ENCODE measurements around the gene GRB7.

- TF ChIP-seq, protein P1, sequence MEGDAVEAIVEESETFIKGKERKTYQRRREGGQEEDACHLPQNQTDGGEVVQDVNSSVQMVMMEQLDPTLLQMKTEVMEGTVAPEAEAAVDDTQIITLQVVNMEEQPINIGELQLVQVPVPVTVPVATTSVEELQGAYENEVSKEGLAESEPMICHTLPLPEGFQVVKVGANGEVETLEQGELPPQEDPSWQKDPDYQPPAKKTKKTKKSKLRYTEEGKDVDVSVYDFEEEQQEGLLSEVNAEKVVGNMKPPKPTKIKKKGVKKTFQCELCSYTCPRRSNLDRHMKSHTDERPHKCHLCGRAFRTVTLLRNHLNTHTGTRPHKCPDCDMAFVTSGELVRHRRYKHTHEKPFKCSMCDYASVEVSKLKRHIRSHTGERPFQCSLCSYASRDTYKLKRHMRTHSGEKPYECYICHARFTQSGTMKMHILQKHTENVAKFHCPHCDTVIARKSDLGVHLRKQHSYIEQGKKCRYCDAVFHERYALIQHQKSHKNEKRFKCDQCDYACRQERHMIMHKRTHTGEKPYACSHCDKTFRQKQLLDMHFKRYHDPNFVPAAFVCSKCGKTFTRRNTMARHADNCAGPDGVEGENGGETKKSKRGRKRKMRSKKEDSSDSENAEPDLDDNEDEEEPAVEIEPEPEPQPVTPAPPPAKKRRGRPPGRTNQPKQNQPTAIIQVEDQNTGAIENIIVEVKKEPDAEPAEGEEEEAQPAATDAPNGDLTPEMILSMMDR (IDR thresholded peaks at IDR 0.05), result no peak
- no peak for TF ChIP-seq POLR2A (IDR thresholded peaks at IDR 0.05)
Observed at GRCh38 chr17:39774047-39774446, 36.3 kb downstream of the GRB7 start.

Measured in uterus (tissue), 2 donors.